Retinal pigment epithelial cell (primary cell): ENCODE data around the gene USP32.
"Not testable (repeated sequence)": the region's sequence is repeated elsewhere in the genome, so short reads cannot be mapped to it uniquely, and the experiment has no call there.

Experiments used
- DNase-seq: peaks from one replicate; pipeline ENCODE4 v3.0.0-alpha.2; 2010; ENCODE audit warnings: low read depth
- H3K4me3 ChIP-seq: 2 replicates; pipeline ENCODE4 v1.5.1; 2011; ENCODE audit warnings: mild to moderate bottlenecking, low read length, control low read depth, moderate library complexity
- TF ChIP-seq, protein P1 (sequence below): conservative IDR thresholded peaks from 2 replicates; pipeline ENCODE4 v1.5.1; 2011; ENCODE audit warnings: low read depth, low read length, control low read depth, inconsistent platforms

Gene USP32

DNA sequence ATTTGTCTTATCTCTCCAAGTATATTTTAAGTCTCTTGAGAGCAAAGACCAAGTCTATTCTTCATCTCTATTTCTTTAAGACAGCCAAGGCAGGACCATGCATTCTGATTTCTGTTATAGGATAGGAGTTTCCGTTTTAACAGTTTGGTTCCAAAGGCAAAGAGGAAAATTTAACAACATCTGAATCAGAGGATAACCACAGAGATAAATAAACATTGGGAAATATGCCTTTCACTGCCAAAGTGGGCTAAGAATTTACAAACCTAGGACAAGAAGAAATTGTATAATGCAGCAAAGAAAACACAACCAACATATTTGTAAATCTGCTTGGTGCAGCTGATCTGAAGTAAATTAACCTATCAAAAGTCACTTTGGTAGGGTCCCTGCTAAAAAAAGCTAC lies 37.7 kb downstream of the USP32 start:
- no peak for DNase-seq
- TF ChIP-seq, protein P1, sequence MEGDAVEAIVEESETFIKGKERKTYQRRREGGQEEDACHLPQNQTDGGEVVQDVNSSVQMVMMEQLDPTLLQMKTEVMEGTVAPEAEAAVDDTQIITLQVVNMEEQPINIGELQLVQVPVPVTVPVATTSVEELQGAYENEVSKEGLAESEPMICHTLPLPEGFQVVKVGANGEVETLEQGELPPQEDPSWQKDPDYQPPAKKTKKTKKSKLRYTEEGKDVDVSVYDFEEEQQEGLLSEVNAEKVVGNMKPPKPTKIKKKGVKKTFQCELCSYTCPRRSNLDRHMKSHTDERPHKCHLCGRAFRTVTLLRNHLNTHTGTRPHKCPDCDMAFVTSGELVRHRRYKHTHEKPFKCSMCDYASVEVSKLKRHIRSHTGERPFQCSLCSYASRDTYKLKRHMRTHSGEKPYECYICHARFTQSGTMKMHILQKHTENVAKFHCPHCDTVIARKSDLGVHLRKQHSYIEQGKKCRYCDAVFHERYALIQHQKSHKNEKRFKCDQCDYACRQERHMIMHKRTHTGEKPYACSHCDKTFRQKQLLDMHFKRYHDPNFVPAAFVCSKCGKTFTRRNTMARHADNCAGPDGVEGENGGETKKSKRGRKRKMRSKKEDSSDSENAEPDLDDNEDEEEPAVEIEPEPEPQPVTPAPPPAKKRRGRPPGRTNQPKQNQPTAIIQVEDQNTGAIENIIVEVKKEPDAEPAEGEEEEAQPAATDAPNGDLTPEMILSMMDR: no peak
- no peak overlapping the region for H3K4me3 ChIP-seq

DNA sequence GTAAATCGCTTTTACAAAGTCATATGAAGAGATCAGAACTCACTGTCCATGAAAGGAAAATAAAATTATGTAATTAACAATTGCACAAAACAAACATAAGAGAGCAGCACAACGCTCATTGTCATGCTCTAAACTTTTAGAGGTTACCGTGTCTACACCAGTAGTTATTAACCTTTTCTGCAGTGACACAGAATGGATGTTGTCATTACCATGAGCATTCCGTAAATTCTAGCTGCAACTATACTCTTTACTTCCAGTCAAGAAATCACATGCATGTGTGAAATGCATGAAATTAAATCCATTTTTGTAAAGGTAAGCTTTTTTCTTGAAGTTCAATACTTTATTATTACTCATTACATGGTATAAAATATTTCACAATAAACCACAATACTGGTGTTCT lies 38.2 kb downstream of the USP32 start:
- no peak overlapping the region for H3K4me3 ChIP-seq
- no peak for DNase-seq
- TF ChIP-seq, protein P1: no peak

DNA sequence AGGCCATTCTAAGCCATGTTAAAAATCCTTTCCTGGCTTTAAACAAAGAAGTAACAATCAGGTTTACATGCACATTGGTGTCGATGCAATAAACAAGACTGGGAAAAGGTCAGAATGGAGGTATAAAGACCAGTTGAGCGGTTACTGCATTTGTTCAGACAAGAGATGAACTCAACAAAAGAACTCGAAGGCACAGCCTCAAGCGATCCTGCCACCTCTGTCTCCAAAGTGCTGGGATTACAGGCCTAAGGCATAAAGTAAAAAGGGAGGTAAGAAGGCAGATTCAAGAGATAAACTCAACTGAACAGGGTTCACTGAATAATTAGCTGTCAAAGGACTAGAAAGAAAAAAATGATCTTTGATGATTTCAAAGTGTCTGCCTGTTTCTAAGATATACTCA lies 39.4 kb downstream of the USP32 start:
- DNase-seq: no peak
- TF ChIP-seq, protein P1: no peak
- H3K4me3 ChIP-seq: no peak overlapping the region

DNA sequence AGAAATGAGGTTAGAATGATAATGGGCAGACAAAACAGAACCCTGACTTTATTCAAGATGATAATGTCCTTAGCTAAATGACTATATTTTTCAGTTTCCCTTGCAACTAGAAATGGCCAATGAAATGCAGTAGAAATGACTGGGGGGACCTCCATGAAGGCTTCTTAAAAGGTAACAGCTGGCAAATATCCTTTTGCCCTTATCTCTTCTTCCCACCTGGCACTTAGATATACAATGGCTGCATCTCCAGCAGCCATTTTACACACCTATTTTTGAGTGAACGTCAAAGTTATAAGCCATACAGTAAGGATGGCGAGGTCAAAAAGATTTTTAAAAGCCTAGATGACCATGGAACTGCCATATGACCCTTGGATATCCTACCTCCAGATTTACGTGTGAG lies 39.9 kb downstream of the USP32 start:
- H3K4me3 ChIP-seq: no peak overlapping the region
- TF ChIP-seq, protein P1: no peak
- DNase-seq: no peak

DNA sequence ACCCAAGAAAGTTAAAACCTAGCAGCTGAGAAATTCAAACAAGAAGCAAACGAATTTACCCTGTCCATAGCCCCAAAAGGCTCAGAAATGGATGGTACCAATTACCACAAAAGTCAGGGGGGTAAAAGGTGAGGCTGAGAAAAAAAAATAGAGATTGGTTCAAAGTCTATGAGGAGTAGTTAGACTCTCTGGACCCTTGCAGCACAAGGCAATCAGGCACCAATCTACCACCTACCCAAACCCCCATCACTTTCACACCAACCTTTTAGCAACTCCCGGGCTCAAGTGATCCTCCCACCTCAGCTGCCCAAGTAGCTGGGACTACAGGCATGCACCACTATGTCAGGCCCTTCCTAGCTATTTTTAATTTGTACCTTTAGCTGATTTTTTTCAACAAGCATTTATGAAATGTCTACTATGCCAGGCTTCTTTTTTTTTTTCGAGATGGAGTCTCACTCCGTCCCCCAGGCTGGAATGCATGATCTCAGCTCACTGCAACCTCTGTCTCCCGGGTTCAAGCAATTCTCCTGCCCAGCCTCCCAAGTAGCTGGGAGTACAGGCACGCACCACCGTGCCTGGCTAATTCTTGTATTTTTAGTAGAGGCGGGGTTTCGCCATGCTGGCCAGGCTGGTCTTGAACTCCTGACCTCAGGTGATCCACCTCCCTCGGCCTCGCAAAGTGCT lies 40.8 kb downstream of the USP32 start:
- TF ChIP-seq, protein P1: no peak
- DNase-seq: no peak
- no peak overlapping the region for H3K4me3 ChIP-seq

DNA sequence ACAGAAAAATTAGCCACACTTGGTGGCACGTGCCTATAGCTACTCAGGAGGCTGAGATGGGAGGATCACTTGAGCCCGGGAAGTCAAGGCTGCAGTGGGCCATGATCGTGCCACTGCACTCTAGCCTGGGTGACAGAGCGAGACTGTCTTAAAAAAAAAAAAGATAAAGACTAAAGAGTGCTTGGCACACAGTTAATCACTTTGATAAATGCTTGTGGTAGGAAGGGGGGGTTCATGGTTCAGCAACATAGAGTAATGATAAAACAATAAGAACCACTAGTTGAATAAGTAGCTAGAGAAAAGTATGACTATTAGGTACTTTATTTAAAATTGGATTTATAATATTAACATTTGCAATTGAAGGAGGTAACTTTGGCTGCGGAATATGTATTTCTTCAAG lies 43.3 kb downstream of the USP32 start:
- TF ChIP-seq, protein P1: no peak
- DNase-seq: no peak
- H3K4me3 ChIP-seq: no peak overlapping the region

DNA sequence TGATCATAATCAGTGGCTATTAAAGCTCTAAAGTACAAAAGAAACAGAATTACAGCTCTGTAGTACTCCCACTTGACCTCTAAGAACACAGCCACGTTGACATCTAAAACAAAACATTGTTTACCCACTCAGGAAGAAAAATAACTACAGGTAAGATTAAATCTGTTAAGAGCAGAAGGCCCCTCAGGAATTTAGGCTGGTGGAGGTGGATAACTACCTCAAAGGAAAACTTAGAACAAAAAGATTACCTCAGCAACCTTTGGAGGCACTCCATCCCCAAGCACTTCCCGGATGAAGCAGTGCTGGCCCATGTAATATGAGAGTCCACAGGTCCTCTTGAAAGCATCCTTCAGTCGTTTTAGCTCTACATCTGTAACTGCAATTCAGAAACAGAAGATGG lies 46.7 kb downstream of the USP32 start:
- H3K4me3 ChIP-seq: no peak overlapping the region
- no peak for DNase-seq
- TF ChIP-seq, protein P1: no peak

DNA sequence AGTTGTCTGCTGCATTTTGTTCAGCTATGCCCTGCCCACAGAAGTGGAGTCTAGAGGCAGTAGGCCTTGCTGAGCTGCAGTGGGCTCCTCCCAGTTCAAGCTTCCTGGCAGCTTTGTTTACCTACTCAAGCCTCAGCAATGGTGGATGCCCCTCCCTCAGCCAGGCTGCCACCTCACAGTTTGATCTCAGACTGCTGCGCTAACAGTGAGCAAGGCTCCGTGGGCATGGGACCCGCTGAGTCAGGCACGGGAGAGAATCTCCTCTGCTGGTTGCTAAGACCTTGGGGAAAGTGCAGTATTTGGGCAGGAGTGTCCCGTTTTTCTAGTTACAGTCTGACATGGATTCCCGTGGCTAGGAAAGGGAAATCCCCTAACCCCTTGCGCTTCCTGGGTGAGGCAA lies 49.4 kb downstream of the USP32 start:
- DNase-seq, H3K4me3 ChIP-seq: not testable (repeated sequence)
